Measurements from ENCODE around the gene PIBF1. TPM values are rescaled to one million over a fixed set of nuclear protein-coding genes. Genes with fewer than 3 reads are reported as not detected.

Gene PIBF1
- polyA plus RNA-seq, 4 donors = 9.2 to 15.9 (median 10.5) TPM

GRCh38 chr13:72864142-72865011, 82.4 kb downstream of the PIBF1 start:
- 70 to 90% (median 81%) methylated on average over 9 of the region's 9 CpGs for WGBS, 3 donors
- Histone ChIP-seq H3K27ac (ENCODE audit: low read depth in 1 of 3, low read length in 2 of 3) (no peak overlapping the region), H3K4me3 (ENCODE audit: low read depth in 1 of 3, low read length in 3 of 3) (no peak overlapping the region), H3K36me3 (ENCODE audit: control insufficient read depth in 3 of 3, insufficient read depth in 2 of 3, low read depth in 1 of 3, low read length in 3 of 3) (peaks cover 0 to 6% (median 0%) of the 10 kb centered on the region in 3 donors), H3K9me3 (ENCODE audit: control insufficient read depth in 2 of 2, insufficient read depth in 1 of 2, low read depth in 1 of 2, low read length in 1 of 2) (no peaks in the 10 kb centered on the region), H3K27me3 (ENCODE audit: control insufficient read depth in 3 of 3, insufficient read depth in 3 of 3, low read length in 3 of 3) (no peaks in the 10 kb centered on the region), H3K4me1 (ENCODE audit: control insufficient read depth in 3 of 3, insufficient read depth in 2 of 3, low read depth in 1 of 3, low read length in 2 of 3) (no peaks in the 10 kb centered on the region)
- FAIRE-seq (no peak), DNase-seq (no peak)

GRCh38 chr13:72868229-72868628, 86.3 kb downstream of the PIBF1 start:
- DNase-seq (no peak), FAIRE-seq (no peak)
- Histone ChIP-seq H3K27me3 (ENCODE audit: control insufficient read depth in 3 of 3, insufficient read depth in 3 of 3, low read length in 3 of 3) (no peaks in the 10 kb centered on the region), H3K9me3 (ENCODE audit: control insufficient read depth in 2 of 2, insufficient read depth in 1 of 2, low read depth in 1 of 2, low read length in 1 of 2) (no peaks in the 10 kb centered on the region), H3K36me3 (ENCODE audit: control insufficient read depth in 3 of 3, insufficient read depth in 2 of 3, low read depth in 1 of 3, low read length in 3 of 3) (peaks cover 0 to 3% (median 0%) of the 10 kb centered on the region in 3 donors), H3K4me1 (ENCODE audit: control insufficient read depth in 3 of 3, insufficient read depth in 2 of 3, low read depth in 1 of 3, low read length in 2 of 3) (no peaks in the 10 kb centered on the region), H3K27ac (ENCODE audit: low read depth in 1 of 3, low read length in 2 of 3) (no peak overlapping the region), H3K4me3 (ENCODE audit: low read depth in 1 of 3, low read length in 3 of 3) (no peak overlapping the region)
- WGBS, 3 donors = 97 to 100% (median 97%) methylated on average over 1 of the region's 1 CpG

DNA sequence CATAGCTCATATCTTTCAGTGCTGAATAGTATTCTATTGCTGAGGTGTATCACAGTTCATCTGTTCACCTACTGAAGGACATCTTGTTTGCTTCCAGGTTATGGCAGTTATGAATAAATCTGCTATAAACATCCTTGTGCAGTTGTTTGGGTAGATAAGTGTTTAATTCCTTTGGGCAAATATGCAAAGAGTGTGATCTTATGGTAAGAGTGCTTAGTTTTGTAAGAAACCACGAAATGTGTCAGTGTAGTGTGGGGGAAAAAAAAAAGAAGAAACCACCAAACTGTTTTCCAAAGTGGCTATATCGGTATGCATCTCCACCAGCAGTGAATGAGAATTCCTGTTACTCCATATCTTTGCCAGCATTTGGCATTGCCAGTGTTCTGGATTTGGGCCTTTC, 93.3 kb downstream of the PIBF1 start:
- peaks cover 0 to 3% (median 3%) of the 10 kb centered on the region in 3 donors for H3K36me3 ChIP-seq (ENCODE audit: control insufficient read depth in 3 of 3, insufficient read depth in 2 of 3, low read depth in 1 of 3, low read length in 3 of 3)
- no peak overlapping the region for H3K27ac ChIP-seq (ENCODE audit: low read depth in 1 of 3, low read length in 2 of 3)
- H3K4me1 ChIP-seq (ENCODE audit: control insufficient read depth in 3 of 3, insufficient read depth in 2 of 3, low read depth in 1 of 3, low read length in 2 of 3) = no peaks in the 10 kb centered on the region
- H3K4me3 ChIP-seq (ENCODE audit: low read depth in 1 of 3, low read length in 3 of 3) = no peak overlapping the region
- no peak for DNase-seq
- FAIRE-seq = no peak
- WGBS, 3 donors = 88 to 94% (median 92%) methylated on average over 2 of the region's 2 CpGs
- H3K9me3 ChIP-seq (ENCODE audit: control insufficient read depth in 2 of 2, insufficient read depth in 1 of 2, low read depth in 1 of 2, low read length in 1 of 2) = no peaks in the 10 kb centered on the region
- no peaks in the 10 kb centered on the region for H3K27me3 ChIP-seq (ENCODE audit: control insufficient read depth in 3 of 3, insufficient read depth in 3 of 3, low read length in 3 of 3)

- H3K4me1 ChIP-seq (ENCODE audit: control insufficient read depth in 3 of 3, insufficient read depth in 2 of 3, low read depth in 1 of 3, low read length in 2 of 3) = no peaks in the 10 kb centered on the region
- peaks cover 0 to 4% (median 0%) of the 10 kb centered on the region in 3 donors for H3K36me3 ChIP-seq (ENCODE audit: control insufficient read depth in 3 of 3, insufficient read depth in 2 of 3, low read depth in 1 of 3, low read length in 3 of 3)
Observed at GRCh38 chr13:72884101-72884500, 102.2 kb downstream of the PIBF1 start.

DNA sequence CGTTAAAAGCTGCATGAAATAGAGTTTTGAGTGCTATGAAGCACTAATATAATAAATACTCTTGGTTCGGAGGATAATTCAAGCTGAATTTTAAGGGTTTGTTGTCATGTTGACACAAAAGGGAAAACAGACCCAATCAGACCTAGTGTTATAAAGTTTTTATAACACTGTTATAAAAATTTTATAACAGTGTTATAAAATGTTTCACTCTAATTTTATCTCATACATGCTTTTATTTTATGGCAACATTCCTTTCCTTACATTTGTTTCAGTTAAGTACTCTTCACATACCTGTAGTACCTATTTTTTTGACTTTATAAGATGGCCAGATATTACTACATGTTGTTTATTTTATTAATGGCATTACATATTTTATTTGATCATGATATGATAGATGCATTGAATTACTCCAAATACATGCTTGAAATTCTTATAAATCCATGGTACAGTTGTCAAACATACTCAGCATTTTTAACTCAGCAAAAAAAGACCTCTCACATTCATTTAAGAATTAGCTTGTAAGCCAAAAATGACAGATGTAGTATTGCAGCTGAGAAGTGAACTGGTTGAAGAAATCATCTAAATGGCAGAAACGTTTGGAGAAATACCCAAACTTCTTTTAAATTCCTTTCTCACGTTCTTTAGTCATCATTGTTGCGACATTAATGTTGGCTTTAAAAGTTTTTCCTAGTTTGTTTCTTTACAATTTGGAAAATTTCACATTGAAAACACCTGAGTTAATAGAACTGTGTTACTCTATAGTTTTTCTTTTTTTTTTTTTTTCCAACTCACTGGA, 104.5 kb downstream of the PIBF1 start:
- peak; percentile 23 for FAIRE-seq

More at GRCh38 chr13:72884101-72884500, 102.2 kb downstream of the PIBF1 start:
- no peaks in the 10 kb centered on the region for H3K9me3 ChIP-seq (ENCODE audit: control insufficient read depth in 2 of 2, insufficient read depth in 1 of 2, low read depth in 1 of 2, low read length in 1 of 2)
- H3K27ac ChIP-seq (ENCODE audit: low read depth in 1 of 3, low read length in 2 of 3) = no peak overlapping the region
- no peaks in the 10 kb centered on the region for H3K27me3 ChIP-seq (ENCODE audit: control insufficient read depth in 3 of 3, insufficient read depth in 3 of 3, low read length in 3 of 3)
- WGBS, 3 donors = 22 to 66% (median 34%) methylated on average over 2 of the region's 2 CpGs
- no peak overlapping the region for H3K4me3 ChIP-seq (ENCODE audit: low read depth in 1 of 3, low read length in 3 of 3)
- FAIRE-seq (no peak), DNase-seq (peak in 1 of 2 donors; percentile 87)

DNA sequence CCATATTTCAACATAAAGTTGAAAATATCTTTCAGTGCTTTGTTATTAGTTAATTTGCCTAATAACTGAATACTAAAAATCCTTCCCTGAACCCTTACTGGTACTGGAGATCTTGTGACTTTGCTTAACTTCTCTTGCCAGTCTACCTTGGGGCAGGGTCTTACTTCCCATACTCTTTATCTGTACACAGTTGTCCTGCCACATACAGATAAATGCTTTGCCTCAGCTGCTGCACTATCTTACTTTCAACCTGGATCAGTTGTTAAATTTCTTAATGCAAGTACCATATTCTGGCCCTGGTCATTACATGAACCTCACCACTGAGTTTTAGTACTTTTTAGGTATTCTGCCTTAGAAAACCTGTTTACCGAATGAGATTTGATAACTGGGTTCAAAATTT, 107.6 kb downstream of the PIBF1 start:
- Histone ChIP-seq H3K4me1 (ENCODE audit: control insufficient read depth in 3 of 3, insufficient read depth in 2 of 3, low read depth in 1 of 3, low read length in 2 of 3) (no peaks in the 10 kb centered on the region), H3K9me3 (ENCODE audit: control insufficient read depth in 2 of 2, insufficient read depth in 1 of 2, low read depth in 1 of 2, low read length in 1 of 2) (no peaks in the 10 kb centered on the region), H3K27ac (ENCODE audit: low read depth in 1 of 3, low read length in 2 of 3) (no peak overlapping the region), H3K36me3 (ENCODE audit: control insufficient read depth in 3 of 3, insufficient read depth in 2 of 3, low read depth in 1 of 3, low read length in 3 of 3) (peaks cover 0 to 2% (median 0%) of the 10 kb centered on the region in 3 donors), H3K4me3 (ENCODE audit: low read depth in 1 of 3, low read length in 3 of 3) (no peak overlapping the region), H3K27me3 (ENCODE audit: control insufficient read depth in 3 of 3, insufficient read depth in 3 of 3, low read length in 3 of 3) (no peaks in the 10 kb centered on the region)
- no peak for FAIRE-seq
- WGBS, 3 donors = 97 to 100% (median 98%) methylated on average over 1 of the region's 1 CpG
- no peak for DNase-seq

More for the DNA sequence above, 104.5 kb downstream of the PIBF1 start:
- 40 to 60% (median 60%) methylated on average over 5 of the region's 5 CpGs for WGBS, 3 donors
- H3K9me3 ChIP-seq (ENCODE audit: control insufficient read depth in 2 of 2, insufficient read depth in 1 of 2, low read depth in 1 of 2, low read length in 1 of 2) = no peaks in the 10 kb centered on the region
- H3K27ac ChIP-seq (ENCODE audit: low read depth in 1 of 3, low read length in 2 of 3) = no peak overlapping the region
- no peaks in the 10 kb centered on the region for H3K4me1 ChIP-seq (ENCODE audit: control insufficient read depth in 3 of 3, insufficient read depth in 2 of 3, low read depth in 1 of 3, low read length in 2 of 3)
- peak in 1 of 2 donors; percentile 49 for DNase-seq
- H3K27me3 ChIP-seq (ENCODE audit: control insufficient read depth in 3 of 3, insufficient read depth in 3 of 3, low read length in 3 of 3) = no peaks in the 10 kb centered on the region
- peaks cover 0 to 4% (median 2%) of the 10 kb centered on the region in 3 donors for H3K36me3 ChIP-seq (ENCODE audit: control insufficient read depth in 3 of 3, insufficient read depth in 2 of 3, low read depth in 1 of 3, low read length in 3 of 3)
- no peak overlapping the region for H3K4me3 ChIP-seq (ENCODE audit: low read depth in 1 of 3, low read length in 3 of 3)

DNA sequence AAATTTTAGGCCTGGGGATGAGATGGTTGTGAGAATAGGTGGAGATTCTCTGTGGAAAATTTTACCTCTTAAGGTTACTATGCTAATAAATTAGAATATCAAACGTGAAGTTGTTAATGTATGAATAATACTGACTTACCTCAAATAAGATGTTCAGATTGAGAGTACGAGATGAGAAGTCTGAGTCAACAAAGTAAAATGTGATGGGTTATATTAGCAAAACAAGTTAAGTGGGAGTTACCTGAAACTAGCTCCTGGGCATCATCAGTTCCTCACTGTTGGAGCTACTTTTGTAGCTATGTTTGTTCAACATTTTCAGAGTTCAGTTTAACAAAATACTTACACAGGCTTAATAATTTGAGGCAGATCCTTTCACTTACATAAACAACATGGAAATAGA, 108.6 kb downstream of the PIBF1 start:
- 82 to 95% (median 84%) methylated on average over 2 of the region's 2 CpGs for WGBS, 3 donors
- Histone ChIP-seq H3K27me3 (ENCODE audit: control insufficient read depth in 3 of 3, insufficient read depth in 3 of 3, low read length in 3 of 3) (no peaks in the 10 kb centered on the region), H3K4me1 (ENCODE audit: control insufficient read depth in 3 of 3, insufficient read depth in 2 of 3, low read depth in 1 of 3, low read length in 2 of 3) (no peaks in the 10 kb centered on the region), H3K36me3 (ENCODE audit: control insufficient read depth in 3 of 3, insufficient read depth in 2 of 3, low read depth in 1 of 3, low read length in 3 of 3) (peaks cover 0 to 4% (median 2%) of the 10 kb centered on the region in 3 donors), H3K9me3 (ENCODE audit: control insufficient read depth in 2 of 2, insufficient read depth in 1 of 2, low read depth in 1 of 2, low read length in 1 of 2) (no peaks in the 10 kb centered on the region), H3K4me3 (ENCODE audit: low read depth in 1 of 3, low read length in 3 of 3) (no peak overlapping the region), H3K27ac (ENCODE audit: low read depth in 1 of 3, low read length in 2 of 3) (no peak overlapping the region)
- FAIRE-seq = no peak
- no peak for DNase-seq

DNA sequence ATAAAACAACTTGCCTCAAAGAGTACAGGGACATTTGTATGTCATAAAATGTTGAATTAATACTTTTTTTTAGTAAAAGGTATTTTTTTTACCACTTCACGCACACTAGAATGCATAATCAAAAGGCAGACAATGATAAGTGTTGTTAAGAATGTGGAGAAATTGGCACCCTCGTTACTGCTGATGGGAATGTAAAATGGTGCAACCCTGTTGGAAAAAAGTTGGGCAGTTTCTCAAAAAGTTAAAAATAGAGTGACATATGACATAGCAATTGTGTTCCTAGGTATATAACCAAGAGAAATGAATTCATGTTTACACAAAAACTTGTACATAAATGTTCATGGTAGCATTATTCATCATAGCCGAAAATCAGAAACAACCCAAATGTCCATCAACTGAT, 109.5 kb downstream of the PIBF1 start:
- FAIRE-seq (no peak), DNase-seq (no peak)
- WGBS, 3 donors = 84 to 97% (median 97%) methylated on average over 3 of the region's 3 CpGs
- Histone ChIP-seq H3K4me3 (ENCODE audit: low read depth in 1 of 3, low read length in 3 of 3) (no peak overlapping the region), H3K36me3 (ENCODE audit: control insufficient read depth in 3 of 3, insufficient read depth in 2 of 3, low read depth in 1 of 3, low read length in 3 of 3) (peaks cover 3 to 11% (median 4%) of the 10 kb centered on the region in 3 donors), H3K9me3 (ENCODE audit: control insufficient read depth in 2 of 2, insufficient read depth in 1 of 2, low read depth in 1 of 2, low read length in 1 of 2) (peaks cover 0 to 8% of the 10 kb centered on the region in 2 donors), H3K27me3 (ENCODE audit: control insufficient read depth in 3 of 3, insufficient read depth in 3 of 3, low read length in 3 of 3) (no peaks in the 10 kb centered on the region), H3K27ac (ENCODE audit: low read depth in 1 of 3, low read length in 2 of 3) (no peak overlapping the region), H3K4me1 (ENCODE audit: control insufficient read depth in 3 of 3, insufficient read depth in 2 of 3, low read depth in 1 of 3, low read length in 2 of 3) (no peaks in the 10 kb centered on the region)
